SK-N-SH (cell line): Measurements from ENCODE around the gene MAMDC2.

ENCODE experiments used
- CTCF ChIP-seq: fragments of 200-600 bp; sonication (generic); IDR thresholded peaks from 2 replicates; pipeline ENCODE4 v1.6.1; 2017; ENCODE audit warnings: antibody characterized with exemption, mild to moderate bottlenecking, moderate library complexity
- GATA2 ChIP-seq: sonication (generic); formaldehyde crosslinking; IDR thresholded peaks from 2 replicates; pipeline ENCODE4 v1.5.0; 2020; ENCODE audit warnings: mild to moderate bottlenecking, missing genetic modification reagents
- NFIC ChIP-seq: IDR thresholded peaks from 2 replicates; pipeline ENCODE4 v1.4.0; 2012; ENCODE audit warnings: borderline replicate concordance
- POLR2AphosphoS5 ChIP-seq: IDR thresholded peaks from 2 replicates; pipeline ENCODE4 v1.6.1; 2012; ENCODE audit warnings: low read depth, low read length
- SIN3A ChIP-seq: IDR thresholded peaks from 2 replicates; pipeline ENCODE4 v1.6.1; 2012; ENCODE audit warnings: low read depth, mild to moderate bottlenecking, low read length, moderate library complexity, borderline replicate concordance

DNA sequence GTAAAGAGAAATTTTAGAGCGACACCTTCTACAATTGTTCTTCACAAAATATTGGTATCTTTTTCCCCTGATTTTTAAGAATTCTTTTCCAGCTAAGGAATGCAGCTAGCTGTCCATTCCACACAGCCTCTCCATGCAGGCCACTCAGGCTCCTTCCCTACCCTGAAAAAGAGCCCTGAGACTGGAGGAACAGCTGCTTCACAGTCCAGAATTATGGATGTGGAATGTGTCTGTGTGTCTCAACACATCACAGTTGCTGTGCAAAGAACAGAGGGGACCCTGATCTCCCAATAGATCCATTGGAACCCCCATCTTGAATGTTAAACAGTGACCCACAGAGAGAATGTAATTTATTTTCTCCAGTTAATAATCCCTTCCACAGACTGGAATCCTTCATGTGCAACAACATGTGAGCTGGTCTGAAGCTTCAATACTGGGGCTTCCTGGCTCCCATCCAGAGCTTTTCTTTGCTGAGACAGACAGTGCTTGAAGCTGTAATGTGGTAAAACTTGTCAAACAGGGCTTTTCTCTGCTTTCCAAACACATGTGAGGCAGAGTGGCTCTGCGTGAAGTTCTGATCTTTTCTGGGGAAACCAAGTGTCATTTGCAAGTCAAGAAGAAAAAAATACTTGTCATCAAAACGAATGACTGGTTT lies 161.8 kb downstream of the MAMDC2 start:
- TF ChIP-seq GATA2 (no peak), CTCF (no peak), NFIC (no peak), SIN3A (no peak), POLR2AphosphoS5 (no peak)
